GM10266 (cell line): Measurements from ENCODE around the gene HK3.

ENCODE experiments used
- DNase-seq: peaks from one replicate; pipeline ENCODE4 v3.0.0; 2012; ENCODE audit errors: extremely low spot score
- CTCF ChIP-seq: IDR thresholded peaks from 2 replicates; pipeline ENCODE4 v1.5.1; 2012; ENCODE audit warnings: mild to moderate bottlenecking, low read depth; ENCODE audit not compliant: control insufficient read depth, insufficient read depth; ENCODE audit errors: missing control alignments

Gene HK3

GRCh38 chr5:176888865-176889165 is 10.3 kb downstream of the HK3 start:
- TF ChIP-seq CTCF = no peak
- DNase-seq = no peak

- DNase-seq = no peak
- no peak for TF ChIP-seq CTCF
Measured at GRCh38 chr5:176888016-176888864, 10.9 kb downstream of the HK3 start.

GRCh38 chr5:176887252-176887849 is 11.8 kb downstream of the HK3 start:
- no peak for DNase-seq
- TF ChIP-seq CTCF = no peak

GRCh38 chr5:176886336-176887251 is 12.6 kb downstream of the HK3 start:
- TF ChIP-seq CTCF = no peak
- DNase-seq = no peak

- no peak for DNase-seq
- TF ChIP-seq CTCF = no peak
Measured at GRCh38 chr5:176884571-176884890, 14.6 kb downstream of the HK3 start.

- TF ChIP-seq CTCF = no peak
- no peak for DNase-seq
Measured at GRCh38 chr5:176883700-176884570, 15.2 kb downstream of the HK3 start.
